ENCODE results near the gene MOB1B.

DNA sequence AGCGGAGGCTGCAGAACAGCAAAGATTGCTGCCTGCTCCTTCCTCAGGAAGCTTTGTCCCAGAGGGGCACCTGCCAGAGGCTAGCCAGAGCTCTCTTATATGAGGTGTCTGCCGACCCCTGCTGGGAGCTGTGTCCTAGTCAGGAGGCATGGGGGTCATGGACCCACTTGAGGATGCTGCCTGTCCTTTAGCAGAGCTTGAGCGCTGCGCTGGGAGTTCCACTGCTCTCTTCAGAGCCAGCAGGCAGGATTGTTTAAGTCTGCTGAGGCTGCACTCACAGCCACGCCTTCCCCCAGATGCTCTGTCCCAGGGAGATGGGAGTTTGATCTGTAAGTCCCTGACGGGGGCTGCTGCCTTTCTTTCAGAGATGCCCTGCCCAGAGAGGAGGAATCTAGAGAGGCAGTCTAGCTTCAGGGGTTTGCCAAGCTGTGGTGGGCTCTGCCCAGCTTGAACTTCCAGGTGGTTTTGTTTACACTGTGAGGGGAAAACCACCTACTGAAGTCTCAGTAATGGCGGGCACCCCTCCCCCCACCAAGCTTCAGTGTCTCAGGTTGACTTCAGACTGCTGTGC, 102.2 kb downstream of the MOB1B start:
- TF ChIP-seq, protein P1, sequence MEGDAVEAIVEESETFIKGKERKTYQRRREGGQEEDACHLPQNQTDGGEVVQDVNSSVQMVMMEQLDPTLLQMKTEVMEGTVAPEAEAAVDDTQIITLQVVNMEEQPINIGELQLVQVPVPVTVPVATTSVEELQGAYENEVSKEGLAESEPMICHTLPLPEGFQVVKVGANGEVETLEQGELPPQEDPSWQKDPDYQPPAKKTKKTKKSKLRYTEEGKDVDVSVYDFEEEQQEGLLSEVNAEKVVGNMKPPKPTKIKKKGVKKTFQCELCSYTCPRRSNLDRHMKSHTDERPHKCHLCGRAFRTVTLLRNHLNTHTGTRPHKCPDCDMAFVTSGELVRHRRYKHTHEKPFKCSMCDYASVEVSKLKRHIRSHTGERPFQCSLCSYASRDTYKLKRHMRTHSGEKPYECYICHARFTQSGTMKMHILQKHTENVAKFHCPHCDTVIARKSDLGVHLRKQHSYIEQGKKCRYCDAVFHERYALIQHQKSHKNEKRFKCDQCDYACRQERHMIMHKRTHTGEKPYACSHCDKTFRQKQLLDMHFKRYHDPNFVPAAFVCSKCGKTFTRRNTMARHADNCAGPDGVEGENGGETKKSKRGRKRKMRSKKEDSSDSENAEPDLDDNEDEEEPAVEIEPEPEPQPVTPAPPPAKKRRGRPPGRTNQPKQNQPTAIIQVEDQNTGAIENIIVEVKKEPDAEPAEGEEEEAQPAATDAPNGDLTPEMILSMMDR (IDR thresholded peaks at IDR 0.05; ENCODE audit: poor library complexity): no peak
- TF ChIP-seq EZH2 (IDR thresholded peaks at IDR 0.05; ENCODE audit: borderline replicate concordance): no peak

Measured in hepatocyte (in vitro differentiated cells).